HG03439 (cell line): ENCODE results near the gene TLR1.
A peak's percentile ranks its signal among the peaks of the same experiment; 100 is the strongest.
"Not testable (repeated sequence)": the region's sequence is repeated elsewhere in the genome, so short reads cannot be mapped to it uniquely, and the experiment has no call there.

Source experiments
- ATAC-seq: cut with Tn5 transposase; IDR thresholded peaks from one replicate; pipeline ENCODE4 v1.9.1; 2021; ENCODE audit warnings: mild to moderate bottlenecking, moderate library complexity; ENCODE audit not compliant: unreplicated experiment

TLR1 gene

GRCh38 chr4:38804654-38805295 lies at the start of gene TLR1:
Gene TLR1 (minus strand): TSS chr4:38804791. CDS start chr4:38798831, 5,960 bp downstream.
- ATAC-seq: peak; percentile 39

- ATAC-seq: no peak
Measured at GRCh38 chr4:38846015-38846414, 41.4 kb upstream of the TLR1 start.

- ATAC-seq: no peak
Measured at GRCh38 chr4:38842994-38843393, 38.4 kb upstream of the TLR1 start.

- no peak for ATAC-seq
Measured at GRCh38 chr4:38837849-38838248, 33.3 kb upstream of the TLR1 start.

GRCh38 chr4:38837334-38837733 lies 32.7 kb upstream of the TLR1 start:
- no peak for ATAC-seq

- no peak for ATAC-seq
Measured at GRCh38 chr4:38834570-38834969, 30.0 kb upstream of the TLR1 start.

GRCh38 chr4:38832624-38833528 lies 28.3 kb upstream of the TLR1 start:
- ATAC-seq: no peak

GRCh38 chr4:38832206-38832605 lies 27.6 kb upstream of the TLR1 start:
- ATAC-seq: no peak

GRCh38 chr4:38831653-38832052 lies 27.1 kb upstream of the TLR1 start:
- no peak for ATAC-seq

- no peak for ATAC-seq
Measured at GRCh38 chr4:38829237-38829636, 24.6 kb upstream of the TLR1 start.

GRCh38 chr4:38823766-38824165 lies 19.2 kb upstream of the TLR1 start:
- ATAC-seq: no peak

GRCh38 chr4:38822748-38823303 lies 18.2 kb upstream of the TLR1 start:
- no peak for ATAC-seq

GRCh38 chr4:38821739-38822138 lies 17.1 kb upstream of the TLR1 start:
- no peak for ATAC-seq

- peak; percentile 47 for ATAC-seq
Measured at GRCh38 chr4:38820329-38821061, 15.9 kb upstream of the TLR1 start.

GRCh38 chr4:38819569-38819968 lies 15.0 kb upstream of the TLR1 start:
- ATAC-seq: no peak

- ATAC-seq: no peak
Measured at GRCh38 chr4:38818441-38818976, 13.9 kb upstream of the TLR1 start.

GRCh38 chr4:38815885-38816782 lies 11.5 kb upstream of the TLR1 start:
- no peak for ATAC-seq

- no peak for ATAC-seq
Measured at GRCh38 chr4:38814386-38814785, 9.8 kb upstream of the TLR1 start.

- ATAC-seq: no peak
Measured at GRCh38 chr4:38811297-38811696, 6.7 kb upstream of the TLR1 start.

- not testable (repeated sequence) for ATAC-seq
Measured at GRCh38 chr4:38807462-38807861, 2.9 kb upstream of the TLR1 start.
